K562 (cell line): ENCODE measurements around the gene FAM131C. TPM values are rescaled to one million over a fixed set of nuclear protein-coding genes. Genes with fewer than 3 reads are reported as not detected.

Experiments used
- ATAC-seq: fragments of 200-7000 bp; cut with Tn5 transposase; 3 replicates; pipeline ENCODE4 v1.9.1; 2020; ENCODE audit warnings: moderate library complexity
- BruUV-seq: library from RNA; stranded (reverse); fragments of 400-500 nt; replicated peaks from 2 replicates; lab custom pipeline; 2021; lab: Mats Ljungman, UMichigan
- CTCF ChIA-PET: fragments of 300-600 bp; formaldehyde crosslinking; extraction: SDS; loops from one replicate; lab custom pipeline; 2021; ENCODE audit warnings: low intra/inter-chr PET ratio; lab: Yijun Ruan, JAX
- POLR2A ChIA-PET: fragments of 300-600, 350-650 bp; sonication (Branson Sonifier 250); formaldehyde crosslinking; extraction: SDS; loops from one replicate; lab custom pipeline; 2021; ENCODE audit warnings: antibody characterized with exemption, inconsistent platforms; lab: Yijun Ruan, JAX
- DNase-seq, 4 experiments: peaks; one replicate each; pipeline versions ENCODE4 v3.0.0 to v3.0.0-alpha.2; 2011 to 2018; ENCODE audit warnings: low spot score in 3 of 4, mixed read lengths in 3 of 4; ENCODE audit errors: extremely low read depth in 1 of 4
- FAIRE-seq: peaks from 2 replicates; lab custom pipeline; 2011; peaks lifted over from hg19 to GRCh38; lab: Jason Lieb, UNC
- H2AFZ ChIP-seq: 2 replicates; pipeline ENCODE4 v1.6.0; 2011; ENCODE audit warnings: low read depth, low read length, control low read depth, inconsistent platforms
- H3K27ac ChIP-seq: fragments of 200-600 bp; 3 replicates; pipeline ENCODE4 v1.8.0; 2011; ENCODE audit warnings: low read depth, mild to moderate bottlenecking, control low read depth, inconsistent platforms, low read length, moderate library complexity, mixed read lengths; ENCODE audit errors: extremely low read depth
- H3K27me3 ChIP-seq, 2 experiments: fragments of 300-600 bp in 1 of 2; 2 replicates in 1 of 2; 3 replicates in 1 of 2; pipeline versions ENCODE4 v1.6.0 to v1.8.0; 2011; ENCODE audit warnings: inconsistent platforms in 2 of 2, low read length in 2 of 2, mild to moderate bottlenecking in 1 of 2, mixed read lengths in 1 of 2, moderate library complexity in 1 of 2; ENCODE audit not compliant: control insufficient read depth in 2 of 2, insufficient read depth in 2 of 2
- H3K36me3 ChIP-seq: fragments of 300-600 bp; 3 replicates; pipeline ENCODE4 v1.8.0; 2011; ENCODE audit warnings: mild to moderate bottlenecking, low read length, inconsistent platforms; ENCODE audit not compliant: control insufficient read depth, insufficient read depth
- H3K4me1 ChIP-seq, 2 experiments: fragments of 200-600 bp in 1 of 2; replicated peaks in 1 of 2; 2 replicates in 1 of 2; 3 replicates in 1 of 2; pipeline versions ENCODE4 v1.5.1 to v1.8.0; 2011; ENCODE audit warnings: inconsistent platforms in 2 of 2, low read length in 2 of 2, mild to moderate bottlenecking in 1 of 2, mixed read lengths in 1 of 2, moderate library complexity in 1 of 2; ENCODE audit not compliant: control insufficient read depth in 2 of 2, insufficient read depth in 2 of 2
- H3K4me2 ChIP-seq: 2 replicates; pipeline ENCODE4 v1.6.1; 2011; ENCODE audit warnings: low read length, control low read depth, inconsistent platforms, mixed read lengths; ENCODE audit not compliant: insufficient read depth
- H3K4me3 ChIP-seq: fragments of 200-600 bp; sonication (generic), shearing (Covaris generic); 2 replicates; pipeline ENCODE4 v1.5.1; 2016; ENCODE audit warnings: control low read depth, inconsistent platforms
- H3K79me2 ChIP-seq: fragments of 200-600 bp; 3 replicates; pipeline ENCODE4 v1.8.0; 2011; ENCODE audit warnings: low read length, inconsistent platforms; ENCODE audit not compliant: control insufficient read depth, insufficient read depth
- H3K9ac ChIP-seq, 2 experiments: 2 replicates each; pipeline versions ENCODE4 v1.6.0 to v1.6.1; 2011; ENCODE audit warnings: low read depth in 2 of 2, low read length in 2 of 2, control low read depth in 1 of 2, inconsistent platforms in 1 of 2, mild to moderate bottlenecking in 1 of 2, mixed read lengths in 1 of 2; ENCODE audit not compliant: insufficient read depth in 1 of 2
- H3K9me1 ChIP-seq: one replicate; pipeline ENCODE4 v1.6.0; 2011; ENCODE audit warnings: inconsistent platforms, mild to moderate bottlenecking, low read length, moderate library complexity; ENCODE audit not compliant: control insufficient read depth, insufficient read depth
- H3K9me3 ChIP-seq: replicated peaks from 2 replicates; pipeline ENCODE4 v1.5.1; 2011; ENCODE audit warnings: low read depth, low read length, inconsistent platforms; ENCODE audit not compliant: control insufficient read depth, insufficient read depth
- H4K20me1 ChIP-seq: replicated peaks from 2 replicates; pipeline ENCODE4 v1.6.1; 2011; ENCODE audit warnings: low read length, inconsistent platforms, mixed read lengths; ENCODE audit not compliant: control insufficient read depth, insufficient read depth
- ARHGAP35 ChIP-seq: fragments of 450-650 bp; IDR thresholded peaks from 2 replicates; pipeline ENCODE4 v1.6.1; 2018; ENCODE audit not compliant: partially characterized antibody
- ARID1B ChIP-seq: fragments of 450-650 bp; IDR thresholded peaks from 2 replicates; pipeline ENCODE4 v1.6.1; 2016; ENCODE audit warnings: antibody characterized with exemption, mild to moderate bottlenecking, inconsistent platforms
- BRF1 ChIP-seq: IDR thresholded peaks from 3 replicates; pipeline ENCODE4 v1.6.1; 2011; ENCODE audit warnings: borderline replicate concordance, mild to moderate bottlenecking; ENCODE audit not compliant: insufficient read length; ENCODE audit errors: extremely low read depth
- DPF2 ChIP-seq: fragments of 450-650 bp; IDR thresholded peaks from 2 replicates; pipeline ENCODE4 v1.6.1; 2016
- ELF4 ChIP-seq: fragments of 450-650 bp; formaldehyde crosslinking; IDR thresholded peaks from 2 replicates; pipeline ENCODE4 v1.4.0; 2022; ENCODE audit warnings: missing genetic modification characterization
- FOXK2 ChIP-seq, 2 experiments: fragments of 450-650 bp; IDR thresholded peaks in 1 of 2; conservative IDR thresholded peaks in 1 of 2; 2 replicates each; pipeline ENCODE4 v1.6.1; 2016; ENCODE audit warnings: low read depth in 2 of 2, mild to moderate bottlenecking in 1 of 2
- HDAC1 ChIP-seq, 2 experiments: fragments of 450-650 bp; IDR thresholded peaks; 2 replicates each; pipeline ENCODE4 v1.6.1; 2016 to 2017; ENCODE audit warnings: inconsistent platforms in 1 of 2, mild to moderate bottlenecking in 1 of 2, moderate library complexity in 1 of 2
- KDM1A ChIP-seq, 2 experiments: fragments of 450-650 bp; IDR thresholded peaks; 2 replicates each; pipeline ENCODE4 v1.6.1; 2016; ENCODE audit warnings: mild to moderate bottlenecking in 2 of 2
- LARP7 ChIP-seq: fragments of 450-650 bp; IDR thresholded peaks from 2 replicates; pipeline ENCODE4 v1.6.1; 2016
- MTA2 ChIP-seq: fragments of 450-650 bp; IDR thresholded peaks from 2 replicates; pipeline ENCODE4 v1.6.1; 2016; ENCODE audit warnings: low read depth
- POLR3G ChIP-seq: IDR thresholded peaks from 2 replicates; pipeline ENCODE4 v1.6.1; 2011; ENCODE audit not compliant: insufficient read length, insufficient replicate concordance; ENCODE audit errors: extremely low read depth
- SMARCA5 ChIP-seq: fragments of 450-650 bp; IDR thresholded peaks from 2 replicates; pipeline ENCODE4 v1.6.1; 2016
- TRIM24 ChIP-seq, 2 experiments: fragments of 450-650 bp; IDR thresholded peaks; 2 replicates each; pipeline ENCODE4 v1.6.1; 2016
- ZC3H8 ChIP-seq: fragments of 450-650 bp; IDR thresholded peaks from 2 replicates; pipeline ENCODE4 v1.6.1; 2017
- ZFX ChIP-seq: sonication (generic); formaldehyde crosslinking; IDR thresholded peaks from 2 replicates; pipeline ENCODE4 v1.8.0; 2022; ENCODE audit warnings: mild to moderate bottlenecking, missing genetic modification reagents, moderate library complexity
- WGBS: fragments of 100-300 bp; shearing (Covaris generic); methylation state at CpG from one replicate; pipeline ENCODE4 v1.1.6; 2016; ENCODE audit warnings: low coverage, mixed read lengths; ENCODE audit not compliant: insufficient coverage; ENCODE audit errors: missing lambda C conversion rate; 5-methylcytosine and 5-hydroxymethylcytosine counted together
- in situ Hi-C: fragments of 300-500 bp; cut with MboI; formaldehyde crosslinking; loops from 4 replicates; pipeline ENCODE4 v1.15.0; 2018; ENCODE audit warnings: inconsistent platforms, mixed read lengths
- intact Hi-C: fragments of 100-400 bp; cut with micrococcal nuclease; formaldehyde crosslinking; loops from 2 replicates; pipeline ENCODE4 v1.14.2; 2022
- polyA plus RNA-seq, 8 experiments: library from polyadenylated mRNA; depleted of rRNA in 4 of 8; stranded (reverse) in 5 of 8; unstranded in 3 of 8; fragments of >200 nt; fragmentation: Nextera tagmentation in 2 of 8; fragmentation: Illumina TruSeq in 1 of 8; extraction: Ambion mirVana in 2 of 8; extraction: Trizol in 1 of 8; gene quantifications; 2 replicates each; pipeline versions ENCODE4 v1.2.1 to v1.2.3, GENCODE V29; 2011 to 2014; ENCODE audit warnings: inconsistent platforms in 1 of 8, missing spikeins in 1 of 8
- total RNA-seq, 7 experiments: library from RNA; depleted of rRNA in 6 of 7; stranded (reverse); fragments of >200 nt in 6 of 7; fragmentation: Illumina TruSeq in 2 of 7; extraction: Trizol in 2 of 7; gene quantifications; 2 replicates each; pipeline versions ENCODE4 v1.2.1 to v1.2.3, GENCODE V29; 2011 to 2021; ENCODE audit warnings: low replicate concordance in 1 of 7
- TF ChIP-seq, protein P1 (sequence below): fragments of 450-650 bp; formaldehyde crosslinking; IDR thresholded peaks from 2 replicates; pipeline ENCODE4 v1.4.0; 2022; ENCODE audit warnings: missing genetic modification characterization
- TF ChIP-seq, protein P2 (sequence below), 2 experiments: fragments of 450-650 bp; IDR thresholded peaks; 2 replicates each; pipeline ENCODE4 v1.6.1; 2016
- TF ChIP-seq, protein P3 (sequence below): fragments of 450-650 bp; IDR thresholded peaks from 2 replicates; pipeline ENCODE4 v1.6.1; 2018; ENCODE audit not compliant: partially characterized antibody

The FAM131C gene
- total and polyA plus RNA-seq, 9 of the 15 experiments (the other 6 are each of a cell fraction or from before 2014, with no cell fraction given): 0.10 to 0.29 (median 0.16) TPM; not detected in 6

DNA sequence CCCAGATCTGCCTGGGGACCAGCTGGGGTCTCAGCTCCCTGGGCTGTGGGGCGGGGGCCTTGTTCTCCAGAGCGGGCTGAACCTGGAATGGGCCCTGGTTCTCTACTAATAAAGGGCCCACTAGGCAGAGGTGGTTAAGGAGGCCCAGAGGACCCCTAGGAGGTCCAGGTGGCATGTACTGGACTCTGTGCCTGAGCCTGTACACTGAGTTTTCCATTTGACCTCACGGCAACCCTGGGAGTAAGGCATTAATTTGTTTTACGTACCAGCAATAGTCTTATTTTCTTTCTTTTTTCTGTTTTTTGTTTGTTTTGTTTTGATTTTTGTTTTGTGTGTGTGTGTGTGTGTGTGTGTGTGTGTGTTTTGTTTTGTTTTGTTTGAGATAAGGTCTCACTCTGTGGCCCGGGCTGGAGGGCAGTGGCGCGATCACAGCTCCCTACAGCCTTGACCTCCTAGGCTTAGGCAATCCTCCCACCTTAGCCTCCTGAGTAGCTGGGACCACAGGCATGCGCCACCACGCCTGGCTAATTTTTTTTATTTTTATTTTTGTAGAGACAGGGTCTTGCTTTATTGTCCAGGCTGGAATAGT lies 19.6 kb upstream of the FAM131C start:
- intact Hi-C loops: no loop called here
- in situ Hi-C loops: no loop called here
- Histone ChIP-seq H3K4me3 (no peak overlapping the region), H3K9me1 (no peaks in the 10 kb centered on the region), H3K4me1 (peaks cover 10 to 33% of the 10 kb centered on the region in 2 experiments; a peak in 4 of 5 replicates), H3K9ac (peak overlapping the region in 1 of 2 experiments; percentile 66; a peak in 1 of 4 replicates), H2AFZ (no peak overlapping the region; the same call in 1 of the 2 replicates), H3K4me2 (no peak overlapping the region), H3K27me3 (peaks cover 8 to 26% of the 10 kb centered on the region in 2 experiments; a peak in 4 of 5 replicates), H3K36me3 (no peaks in the 10 kb centered on the region), H3K27ac (no peak overlapping the region), H4K20me1 (no peaks in the 10 kb centered on the region), H3K9me3 (no peaks in the 10 kb centered on the region), H3K79me2 (no peaks in the 10 kb centered on the region)
- FAIRE-seq: no peak
- 48% methylated on average over 9 of the region's 9 CpGs for WGBS
- no TSS peak for BruUV-seq
- ATAC-seq: no peak
- POLR2A ChIA-PET: interaction anchor here (0.5 to 1.2 kb wide), 6 partner anchors 10 to 510 kb away, joined by 3 to 5 read pairs (median 3); no protein-coding TSS in a partner anchor
- CTCF ChIA-PET: no interaction called here
- DNase-seq: no peak
- TF ChIP-seq FOXK2 (conservative IDR thresholded peaks at IDR 0.05 in 1 of 2, IDR thresholded peaks at IDR 0.05 in 1 of 2; ENCODE audit: low read depth in 2 of 2) (peak in 1 of 2 experiments; percentile 52; a peak in 1 of 4 replicates), HDAC1 (IDR thresholded peaks at IDR 0.05) (peak in 1 of 2 experiments; percentile 60; a peak in 1 of 4 replicates), DPF2 (peak; percentile 52), ZFX (CRISPR knock-in tag) (no peak), ZC3H8 (no peak), LARP7 (peak; percentile 80; the same call in 1 of the 2 replicates), BRF1 (no peak), SMARCA5 (0 out of 2 replicates have a peak, but pooled peaks have one; percentile 32), MTA2 (0 out of 2 replicates have a peak, but pooled peaks have one; percentile 22), TRIM24 (IDR thresholded peaks at IDR 0.05) (0 out of 4 replicates have a peak, but pooled peaks of 1 of the 2 experiments have one; percentile 24), ELF4 (0 out of 2 replicates have a peak, but pooled peaks have one; percentile 54), POLR3G (no peak), ARID1B (peak; percentile 56), KDM1A (IDR thresholded peaks at IDR 0.05) (peak; percentile 62 to 68), ARHGAP35 (peak; percentile 36)
- TF ChIP-seq, protein P1, sequence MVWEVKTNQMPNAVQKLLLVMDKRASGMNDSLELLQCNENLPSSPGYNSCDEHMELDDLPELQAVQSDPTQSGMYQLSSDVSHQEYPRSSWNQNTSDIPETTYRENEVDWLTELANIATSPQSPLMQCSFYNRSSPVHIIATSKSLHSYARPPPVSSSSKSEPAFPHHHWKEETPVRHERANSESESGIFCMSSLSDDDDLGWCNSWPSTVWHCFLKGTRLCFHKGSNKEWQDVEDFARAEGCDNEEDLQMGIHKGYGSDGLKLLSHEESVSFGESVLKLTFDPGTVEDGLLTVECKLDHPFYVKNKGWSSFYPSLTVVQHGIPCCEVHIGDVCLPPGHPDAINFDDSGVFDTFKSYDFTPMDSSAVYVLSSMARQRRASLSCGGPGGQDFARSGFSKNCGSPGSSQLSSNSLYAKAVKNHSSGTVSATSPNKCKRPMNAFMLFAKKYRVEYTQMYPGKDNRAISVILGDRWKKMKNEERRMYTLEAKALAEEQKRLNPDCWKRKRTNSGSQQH (CRISPR knock-in tag): peak; percentile 72
- TF ChIP-seq, protein P2, sequence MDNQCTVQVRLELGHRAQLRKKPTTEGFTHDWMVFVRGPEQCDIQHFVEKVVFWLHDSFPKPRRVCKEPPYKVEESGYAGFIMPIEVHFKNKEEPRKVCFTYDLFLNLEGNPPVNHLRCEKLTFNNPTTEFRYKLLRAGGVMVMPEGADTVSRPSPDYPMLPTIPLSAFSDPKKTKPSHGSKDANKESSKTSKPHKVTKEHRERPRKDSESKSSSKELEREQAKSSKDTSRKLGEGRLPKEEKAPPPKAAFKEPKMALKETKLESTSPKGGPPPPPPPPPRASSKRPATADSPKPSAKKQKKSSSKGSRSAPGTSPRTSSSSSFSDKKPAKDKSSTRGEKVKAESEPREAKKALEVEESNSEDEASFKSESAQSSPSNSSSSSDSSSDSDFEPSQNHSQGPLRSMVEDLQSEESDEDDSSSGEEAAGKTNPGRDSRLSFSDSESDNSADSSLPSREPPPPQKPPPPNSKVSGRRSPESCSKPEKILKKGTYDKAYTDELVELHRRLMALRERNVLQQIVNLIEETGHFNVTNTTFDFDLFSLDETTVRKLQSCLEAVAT (IDR thresholded peaks at IDR 0.05): peak; percentile 27 to 69; a peak in 1 of 4 replicates
- TF ChIP-seq, protein P3, sequence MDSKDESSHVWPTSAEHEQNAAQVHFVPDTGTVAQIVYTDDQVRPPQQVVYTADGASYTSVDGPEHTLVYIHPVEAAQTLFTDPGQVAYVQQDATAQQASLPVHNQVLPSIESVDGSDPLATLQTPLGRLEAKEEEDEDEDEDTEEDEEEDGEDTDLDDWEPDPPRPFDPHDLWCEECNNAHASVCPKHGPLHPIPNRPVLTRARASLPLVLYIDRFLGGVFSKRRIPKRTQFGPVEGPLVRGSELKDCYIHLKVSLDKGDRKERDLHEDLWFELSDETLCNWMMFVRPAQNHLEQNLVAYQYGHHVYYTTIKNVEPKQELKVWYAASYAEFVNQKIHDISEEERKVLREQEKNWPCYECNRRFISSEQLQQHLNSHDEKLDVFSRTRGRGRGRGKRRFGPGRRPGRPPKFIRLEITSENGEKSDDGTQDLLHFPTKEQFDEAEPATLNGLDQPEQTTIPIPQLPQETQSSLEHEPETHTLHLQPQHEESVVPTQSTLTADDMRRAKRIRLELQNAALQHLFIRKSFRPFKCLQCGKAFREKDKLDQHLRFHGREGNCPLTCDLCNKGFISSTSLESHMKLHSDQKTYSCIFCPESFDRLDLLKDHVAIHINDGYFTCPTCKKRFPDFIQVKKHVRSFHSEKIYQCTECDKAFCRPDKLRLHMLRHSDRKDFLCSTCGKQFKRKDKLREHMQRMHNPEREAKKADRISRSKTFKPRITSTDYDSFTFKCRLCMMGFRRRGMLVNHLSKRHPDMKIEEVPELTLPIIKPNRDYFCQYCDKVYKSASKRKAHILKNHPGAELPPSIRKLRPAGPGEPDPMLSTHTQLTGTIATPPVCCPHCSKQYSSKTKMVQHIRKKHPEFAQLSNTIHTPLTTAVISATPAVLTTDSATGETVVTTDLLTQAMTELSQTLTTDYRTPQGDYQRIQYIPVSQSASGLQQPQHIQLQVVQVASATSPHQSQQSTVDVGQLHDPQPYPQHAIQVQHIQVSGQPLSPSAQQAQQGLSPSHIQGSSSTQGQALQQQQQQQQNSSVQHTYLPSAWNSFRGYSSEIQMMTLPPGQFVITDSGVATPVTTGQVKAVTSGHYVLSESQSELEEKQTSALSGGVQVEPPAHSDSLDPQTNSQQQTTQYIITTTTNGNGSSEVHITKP: peak; percentile 15
